OCI-LY1 (cell line): ENCODE measurements around the gene TMC7.

Source experiments
- H2AFZ ChIP-seq: fragments of 200-600 bp; sonication (generic), shearing (Covaris generic); 2 replicates; pipeline ENCODE4 v1.6.0; 2014; ENCODE audit warnings: antibody characterized with exemption, mild to moderate bottlenecking, low read length
- H3F3A ChIP-seq: fragments of 200-600 bp; sonication (generic), shearing (Covaris generic); 2 replicates; pipeline ENCODE4 v1.6.0; 2014; ENCODE audit warnings: mild to moderate bottlenecking, antibody characterized with exemption, low read length, moderate library complexity; ENCODE audit not compliant: insufficient read depth
- H3K27ac ChIP-seq: fragments of 200-600 bp; sonication (generic); 2 replicates; pipeline ENCODE4 v1.5.1; 2014; ENCODE audit warnings: low read length, mixed run types, mild to moderate bottlenecking, low read depth; ENCODE audit not compliant: poor library complexity, severe bottlenecking
- H3K27me3 ChIP-seq: fragments of 200-600 bp; sonication (generic); 2 replicates; pipeline ENCODE4 v1.6.0; 2014; ENCODE audit warnings: antibody characterized with exemption, mild to moderate bottlenecking, low read length, moderate library complexity; ENCODE audit not compliant: insufficient read depth
- H3K36me3 ChIP-seq: fragments of 200-600 bp; sonication (generic); 2 replicates; pipeline ENCODE4 v1.6.1; 2014; ENCODE audit warnings: mild to moderate bottlenecking, antibody characterized with exemption, low read length, moderate library complexity, mixed read lengths; ENCODE audit not compliant: insufficient read depth
- H3K4me1 ChIP-seq: fragments of 200-600 bp; sonication (generic); 2 replicates; pipeline ENCODE4 v1.5.1; 2014; ENCODE audit warnings: mild to moderate bottlenecking, low read length, moderate library complexity; ENCODE audit not compliant: insufficient read depth, severe bottlenecking
- H3K4me2 ChIP-seq: fragments of 200-600 bp; sonication (generic), shearing (Covaris generic); 2 replicates; pipeline ENCODE4 v1.6.1; 2014; ENCODE audit warnings: low read length
- H3K4me3 ChIP-seq: fragments of 200-600 bp; sonication (generic); 2 replicates; pipeline ENCODE4 v1.5.1; 2014; ENCODE audit warnings: low read length, low read depth, mild to moderate bottlenecking, mixed read lengths; ENCODE audit not compliant: poor library complexity, severe bottlenecking
- H3K79me2 ChIP-seq: fragments of 200-600 bp; shearing (Covaris generic); 2 replicates; pipeline ENCODE4 v1.6.1; 2016; ENCODE audit warnings: mixed run types, low read length, mixed read lengths; ENCODE audit not compliant: insufficient read depth
- H3K9ac ChIP-seq: fragments of 200-600 bp; sonication (generic), shearing (Covaris generic); 2 replicates; pipeline ENCODE4 v1.6.1; 2014; ENCODE audit warnings: mild to moderate bottlenecking, low read length, mixed read lengths
- H3K9me2 ChIP-seq: fragments of 200-600 bp; sonication (generic), shearing (Covaris generic); 2 replicates; pipeline ENCODE4 v1.6.1; 2014; ENCODE audit warnings: low read depth, mild to moderate bottlenecking, low read length, mixed read lengths
- H3K9me3 ChIP-seq: fragments of 200-600 bp; shearing (Covaris generic); 2 replicates; pipeline ENCODE4 v1.6.1; 2014; ENCODE audit warnings: low read length, mixed read lengths
- H4K20me1 ChIP-seq: fragments of 200-600 bp; sonication (generic), shearing (Covaris generic); 2 replicates; pipeline ENCODE4 v1.6.0; 2016; ENCODE audit warnings: mild to moderate bottlenecking, low read length; ENCODE audit not compliant: insufficient read depth
- CTCF ChIP-seq: fragments of 200-600 bp; sonication (generic), shearing (Covaris generic); IDR thresholded peaks from 2 replicates; pipeline ENCODE4 v1.5.1; 2017; ENCODE audit warnings: mild to moderate bottlenecking, antibody characterized with exemption, low read length, moderate library complexity, mixed read lengths
- EZH2 ChIP-seq: fragments of 200-600 bp; sonication (generic), shearing (Covaris generic); IDR thresholded peaks from 2 replicates; pipeline ENCODE4 v1.8.0; 2017; ENCODE audit warnings: borderline replicate concordance, mixed run types, mild to moderate bottlenecking, antibody characterized with exemption, low read length, moderate library complexity, mixed read lengths

The TMC7 gene

GRCh38 chr16:19029980-19030379, 46.2 kb downstream of the TMC7 start:
- no peak overlapping the region for H3K9ac ChIP-seq
- H3K4me3 ChIP-seq = no peak overlapping the region
- no peak overlapping the region for H3K27ac ChIP-seq
- no peaks in the 10 kb centered on the region for H3F3A ChIP-seq
- TF ChIP-seq EZH2 (no peak), CTCF (no peak)
- no peak overlapping the region for H3K4me2 ChIP-seq
- no peaks in the 10 kb centered on the region for H3K9me3 ChIP-seq
- no peaks in the 10 kb centered on the region for H3K9me2 ChIP-seq
- no peaks in the 10 kb centered on the region for H3K4me1 ChIP-seq
- no peak overlapping the region for H2AFZ ChIP-seq
- H3K27me3 ChIP-seq = no peaks in the 10 kb centered on the region; the same call in 1 of the 2 replicates
- H3K79me2 ChIP-seq = no peaks in the 10 kb centered on the region
- no peaks in the 10 kb centered on the region for H4K20me1 ChIP-seq
- no peaks in the 10 kb centered on the region for H3K36me3 ChIP-seq

- TF ChIP-seq EZH2 = no peak
- TF ChIP-seq CTCF = no peak
- Histone ChIP-seq H3K36me3 (no peaks in the 10 kb centered on the region), H3K9ac (no peak overlapping the region), H3K4me2 (no peak overlapping the region), H2AFZ (no peak overlapping the region), H3K4me3 (no peak overlapping the region), H3K27ac (no peak overlapping the region), H3K79me2 (no peaks in the 10 kb centered on the region), H3K9me2 (no peaks in the 10 kb centered on the region), H4K20me1 (no peaks in the 10 kb centered on the region), H3K27me3 (no peaks in the 10 kb centered on the region; the same call in 1 of the 2 replicates), H3F3A (no peaks in the 10 kb centered on the region), H3K4me1 (no peaks in the 10 kb centered on the region), H3K9me3 (no peaks in the 10 kb centered on the region)
Observed at GRCh38 chr16:19031738-19032137, 48.0 kb downstream of the TMC7 start.

- no peaks in the 10 kb centered on the region for H3K9me2 ChIP-seq
- H3F3A ChIP-seq = no peaks in the 10 kb centered on the region
- H4K20me1 ChIP-seq = no peaks in the 10 kb centered on the region
- H3K27me3 ChIP-seq = no peaks in the 10 kb centered on the region; the same call in 1 of the 2 replicates
- no peaks in the 10 kb centered on the region for H3K36me3 ChIP-seq
- no peak overlapping the region for H3K27ac ChIP-seq
- H3K79me2 ChIP-seq = no peaks in the 10 kb centered on the region
- H3K4me1 ChIP-seq = no peaks in the 10 kb centered on the region
- no peaks in the 10 kb centered on the region for H3K9me3 ChIP-seq
- H2AFZ ChIP-seq = no peak overlapping the region
- H3K4me2 ChIP-seq = no peak overlapping the region
- no peak overlapping the region for H3K9ac ChIP-seq
- TF ChIP-seq EZH2 (no peak), CTCF (no peak)
- no peak overlapping the region for H3K4me3 ChIP-seq
Observed at GRCh38 chr16:19033761-19034160, 50.0 kb downstream of the TMC7 start.
